ACC112 (cell line): ENCODE results near the gene DENND4A.

ENCODE experiments used
- H2AFZ ChIP-seq: fragments of 200-600 bp; sonication (generic); one replicate; pipeline ENCODE4 v1.6.0; 2017; ENCODE audit warnings: antibody characterized with exemption, low read length; ENCODE audit not compliant: unreplicated experiment
- H3K27ac ChIP-seq: fragments of 200-600 bp; sonication (generic); 2 replicates; pipeline ENCODE4 v1.5.1; 2014; ENCODE audit warnings: low read depth, mild to moderate bottlenecking, antibody characterized with exemption, low read length, moderate library complexity
- H3K27me3 ChIP-seq: fragments of 200-600 bp; sonication (generic); 2 replicates; pipeline ENCODE4 v1.6.1; 2014; ENCODE audit warnings: mild to moderate bottlenecking, antibody characterized with exemption, low read length, moderate library complexity, mixed read lengths; ENCODE audit not compliant: insufficient read depth
- H3K36me3 ChIP-seq: fragments of 200-600 bp; sonication (generic); 2 replicates; pipeline ENCODE4 v1.6.1; 2016; ENCODE audit warnings: mild to moderate bottlenecking, antibody characterized with exemption, low read length, moderate library complexity, mixed read lengths; ENCODE audit not compliant: insufficient read depth
- H3K4me1 ChIP-seq: fragments of 200-600 bp; sonication (generic); one replicate; pipeline ENCODE4 v1.6.1; 2016; ENCODE audit warnings: low read length, mixed read lengths; ENCODE audit not compliant: insufficient read depth, unreplicated experiment, control insufficient read depth
- H3K4me3 ChIP-seq: fragments of 200-600 bp; sonication (generic); 2 replicates; pipeline ENCODE4 v1.5.1; 2014; ENCODE audit warnings: mild to moderate bottlenecking, low read depth, low read length
- H3K79me2 ChIP-seq: fragments of 200-600 bp; sonication (generic); one replicate; pipeline ENCODE4 v1.6.0; 2016; ENCODE audit warnings: low read length; ENCODE audit not compliant: control insufficient read depth, unreplicated experiment, insufficient read depth

The DENND4A gene

GRCh38 chr15:65801229-65801805, 9.2 kb upstream of the DENND4A start:
- H3K27me3 ChIP-seq, result no peaks in the 10 kb centered on the region
- no peak overlapping the region for H3K27ac ChIP-seq
- H3K4me1 ChIP-seq, result peaks cover 19% of the 10 kb centered on the region
- H3K79me2 ChIP-seq, result no peaks in the 10 kb centered on the region
- no peak overlapping the region for H3K4me3 ChIP-seq
- H2AFZ ChIP-seq, result peak overlapping the region; percentile 30
- no peaks in the 10 kb centered on the region for H3K36me3 ChIP-seq

GRCh38 chr15:65796610-65797078, 4.6 kb upstream of the DENND4A start:
- Histone ChIP-seq H3K4me3 (0 out of 2 replicates have a peak overlapping the region, but pooled peaks have one; percentile 28), H3K4me1 (peaks cover 19% of the 10 kb centered on the region), H3K36me3 (no peaks in the 10 kb centered on the region), H2AFZ (no peak overlapping the region), H3K27me3 (no peaks in the 10 kb centered on the region), H3K79me2 (peaks cover under 1% of the 10 kb centered on the region), H3K27ac (peak overlapping the region; percentile 75)

- H3K27me3 ChIP-seq, result no peaks in the 10 kb centered on the region
- peaks cover 9% of the 10 kb centered on the region for H3K79me2 ChIP-seq
- H3K4me1 ChIP-seq, result peaks cover 13% of the 10 kb centered on the region
- H3K27ac ChIP-seq, result peak overlapping the region; percentile 75
- H3K36me3 ChIP-seq, result no peaks in the 10 kb centered on the region
- H3K4me3 ChIP-seq, result no peak overlapping the region
- no peak overlapping the region for H2AFZ ChIP-seq
Measured at GRCh38 chr15:65795663-65796216, 3.6 kb upstream of the DENND4A start.

- H3K27ac ChIP-seq, result no peak overlapping the region
- no peaks in the 10 kb centered on the region for H3K27me3 ChIP-seq
- peaks cover 24% of the 10 kb centered on the region for H3K79me2 ChIP-seq
- H2AFZ ChIP-seq, result no peak overlapping the region
- peaks cover 24% of the 10 kb centered on the region for H3K4me1 ChIP-seq
- no peaks in the 10 kb centered on the region for H3K36me3 ChIP-seq
- H3K4me3 ChIP-seq, result no peak overlapping the region
Measured at GRCh38 chr15:65793818-65794104, 1.7 kb upstream of the DENND4A start.

DNA sequence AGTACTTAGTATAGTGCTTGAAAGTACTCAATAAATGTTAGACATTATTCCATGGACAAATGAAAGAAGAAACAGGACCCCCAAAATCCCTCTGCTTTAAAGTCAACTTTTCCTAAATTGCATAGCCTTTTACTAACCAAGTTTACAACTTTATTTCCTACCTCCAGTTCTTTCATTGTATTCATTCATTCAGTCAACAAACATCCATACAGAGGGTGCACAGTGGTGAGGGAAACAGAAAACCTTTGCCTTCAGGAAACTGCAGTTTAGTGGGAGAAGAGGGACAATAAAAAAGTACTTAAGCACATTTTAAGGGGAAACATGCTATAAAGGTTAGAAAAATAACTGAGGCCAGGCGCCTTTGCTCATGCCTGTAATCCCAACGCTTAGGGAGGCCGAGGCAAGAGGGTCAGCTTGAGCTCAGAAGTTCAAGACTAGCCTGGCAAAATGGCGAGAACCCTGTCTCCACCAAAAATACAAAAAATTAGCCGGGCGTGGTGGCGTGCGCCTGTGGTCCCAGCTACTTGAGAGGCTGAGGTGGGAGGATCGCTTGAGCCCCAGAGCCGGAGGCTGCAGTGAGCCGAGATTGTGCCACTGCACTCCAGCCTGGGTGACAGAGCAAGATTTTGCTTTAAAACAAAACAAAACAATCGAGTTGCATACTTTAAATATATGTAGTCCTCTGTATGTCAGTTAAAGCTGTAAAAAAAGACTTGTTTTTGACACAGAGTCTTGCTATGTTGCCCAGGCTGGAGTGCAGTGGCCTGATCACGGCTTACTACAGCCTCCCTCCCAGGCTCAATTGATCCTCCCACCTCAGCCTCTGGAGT, 1.1 kb upstream of the DENND4A start:
- H3K4me1 ChIP-seq, result peaks cover 27% of the 10 kb centered on the region
- H3K79me2 ChIP-seq, result peaks cover 29% of the 10 kb centered on the region
- no peaks in the 10 kb centered on the region for H3K27me3 ChIP-seq
- H2AFZ ChIP-seq, result peak overlapping the region; percentile 94
- H3K4me3 ChIP-seq, result peak overlapping the region; percentile 98
- peak overlapping the region; percentile 87 for H3K27ac ChIP-seq
- H3K36me3 ChIP-seq, result no peaks in the 10 kb centered on the region

DNA sequence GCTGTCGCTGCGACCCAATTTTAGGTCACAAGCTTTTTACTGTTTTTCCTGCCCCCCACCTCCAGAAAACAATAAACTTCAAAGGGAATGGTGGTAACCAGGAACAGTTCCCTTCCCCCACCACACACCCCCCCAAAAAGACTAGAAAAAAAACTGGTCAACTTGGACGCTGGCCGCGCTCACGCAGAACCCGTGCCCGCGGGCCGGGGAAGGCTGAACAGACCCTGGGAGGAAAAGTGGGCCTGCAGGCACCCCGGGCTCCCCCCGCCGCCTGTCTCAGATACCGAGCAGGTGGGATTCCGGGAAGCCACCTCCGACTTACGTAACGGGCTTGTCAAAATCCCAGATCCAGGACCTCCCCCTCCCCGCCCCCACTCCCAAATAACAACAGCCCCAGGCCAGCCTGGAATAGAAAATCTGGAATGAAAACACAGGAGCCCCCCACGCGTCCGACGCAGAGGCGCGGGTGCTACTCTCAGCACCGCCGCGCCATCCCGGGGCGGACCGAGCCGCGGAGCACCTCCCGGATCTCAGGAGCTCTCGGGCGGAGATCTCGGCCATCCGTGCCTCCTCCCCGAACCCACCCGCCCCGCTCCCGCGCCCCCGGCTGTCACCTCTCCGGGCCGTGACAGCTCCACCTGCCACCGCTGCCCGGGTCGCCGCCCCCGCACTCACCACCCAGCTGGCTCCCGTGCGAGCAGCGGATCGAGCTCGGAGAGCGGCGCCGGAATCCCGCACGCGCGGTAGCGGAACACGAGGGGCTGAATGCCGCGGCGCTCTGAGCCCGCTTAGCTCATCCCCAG, 557 bp downstream of the DENND4A start:
- Histone ChIP-seq H3K4me1 (peaks cover 34% of the 10 kb centered on the region), H3K36me3 (no peaks in the 10 kb centered on the region), H3K27me3 (no peaks in the 10 kb centered on the region), H2AFZ (peak overlapping the region; percentile 73), H3K79me2 (peaks cover 40% of the 10 kb centered on the region), H3K27ac (peak overlapping the region; percentile 75), H3K4me3 (peak overlapping the region; percentile 98)

DNA sequence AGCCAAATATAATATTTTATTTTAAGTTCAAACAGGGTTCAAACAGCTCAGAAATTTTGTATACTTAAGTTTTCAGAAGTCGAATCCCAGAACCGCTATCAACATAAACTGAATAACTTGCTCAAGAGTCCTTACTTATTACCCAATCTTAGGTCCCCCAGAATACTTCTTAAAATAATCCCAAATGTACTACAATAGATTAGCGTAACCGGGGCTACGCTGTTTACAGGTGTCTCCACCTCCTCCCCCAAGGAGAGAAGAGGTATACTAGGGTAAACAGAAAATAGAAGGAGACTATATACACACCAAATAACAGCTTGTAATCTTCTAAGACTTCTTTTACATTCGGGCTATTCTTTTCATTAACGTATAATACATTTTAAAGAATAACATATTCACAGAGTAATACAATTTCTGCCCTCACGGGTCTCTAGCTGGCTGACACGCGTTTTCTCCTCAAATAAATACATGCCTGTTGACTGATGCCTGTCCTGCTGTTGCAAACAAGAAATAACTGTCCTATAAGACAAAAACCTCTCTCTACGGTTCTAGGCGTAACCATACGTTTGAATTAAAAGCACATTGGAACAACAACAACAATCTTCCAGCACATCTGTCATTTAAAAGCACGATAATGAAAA, 1.3 kb downstream of the DENND4A start:
- Histone ChIP-seq H3K79me2 (peaks cover 46% of the 10 kb centered on the region), H3K27ac (peak overlapping the region; percentile 75), H3K4me3 (peak overlapping the region; percentile 98), H3K4me1 (peaks cover 28% of the 10 kb centered on the region), H2AFZ (peak overlapping the region; percentile 73), H3K36me3 (no peaks in the 10 kb centered on the region), H3K27me3 (no peaks in the 10 kb centered on the region)

DNA sequence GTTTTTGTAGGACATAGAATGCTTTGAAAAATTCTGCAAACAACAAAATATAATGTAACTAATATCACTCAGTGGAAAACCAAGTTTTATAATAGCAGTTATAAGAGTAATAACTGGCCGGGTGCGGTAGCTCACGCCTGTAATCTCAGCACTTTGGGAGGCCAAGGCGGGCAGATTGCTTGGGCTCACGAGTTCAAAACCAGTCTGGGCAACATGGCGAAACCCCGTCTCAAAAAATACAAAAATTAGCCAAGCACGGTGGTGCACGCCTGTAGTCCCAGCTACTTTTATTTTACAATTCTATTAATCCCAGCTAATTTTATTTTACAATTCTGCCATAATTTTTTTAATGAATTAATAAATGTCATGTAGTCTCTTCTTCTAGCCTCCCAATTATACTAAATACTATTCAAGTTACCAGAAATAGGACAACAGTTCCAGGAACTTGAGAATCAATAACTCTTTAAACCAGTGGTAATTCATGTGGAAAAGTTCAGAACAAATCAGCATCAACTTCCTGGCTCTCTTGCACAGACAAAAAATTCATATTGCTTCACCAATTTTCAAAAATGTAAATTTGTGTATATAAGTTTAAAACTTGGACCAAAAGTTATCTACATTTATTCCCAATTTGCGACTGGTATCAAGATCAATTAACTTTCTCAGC, 2.2 kb downstream of the DENND4A start:
- Histone ChIP-seq H3K4me1 (peaks cover 28% of the 10 kb centered on the region), H3K79me2 (peaks cover 53% of the 10 kb centered on the region), H3K27me3 (no peaks in the 10 kb centered on the region), H3K36me3 (no peaks in the 10 kb centered on the region), H3K27ac (peak overlapping the region; percentile 75), H3K4me3 (peak overlapping the region; percentile 98), H2AFZ (no peak overlapping the region)

GRCh38 chr15:65789105-65789504, 3.0 kb downstream of the DENND4A start:
- Histone ChIP-seq H3K79me2 (peaks cover 56% of the 10 kb centered on the region), H3K4me1 (peaks cover 28% of the 10 kb centered on the region), H3K27me3 (no peaks in the 10 kb centered on the region), H3K36me3 (peaks cover 4% of the 10 kb centered on the region; the same call in 1 of the 2 replicates), H2AFZ (no peak overlapping the region), H3K4me3 (no peak overlapping the region), H3K27ac (no peak overlapping the region)
